H9 (cell line): ENCODE measurements around the gene FNDC3B. TPM values are rescaled to one million over a fixed set of nuclear protein-coding genes. Genes with fewer than 3 reads are reported as not detected.

Source experiments
- DNase-seq: peaks from one replicate; pipeline ENCODE4 v3.0.0-alpha.2; 2017
- H2AFZ ChIP-seq: one replicate; pipeline ENCODE4 v1.6.1; 2013; ENCODE audit warnings: mild to moderate bottlenecking, low read length, control low read depth, moderate library complexity
- H2AK5ac ChIP-seq: 2 replicates; pipeline ENCODE4 v1.6.1; 2013; ENCODE audit warnings: low read length, control low read depth, mixed read lengths; ENCODE audit not compliant: insufficient read length
- H2BK120ac ChIP-seq: one replicate; pipeline ENCODE4 v1.6.1; 2013; ENCODE audit warnings: low read depth, mild to moderate bottlenecking, low read length, control low read depth, inconsistent platforms; ENCODE audit not compliant: poor library complexity, severe bottlenecking
- H2BK12ac ChIP-seq: 2 replicates; pipeline ENCODE4 v1.6.1; 2013; ENCODE audit warnings: low read length, control low read depth, mixed read lengths, low read depth; ENCODE audit not compliant: insufficient read length
- H2BK15ac ChIP-seq: 2 replicates; pipeline ENCODE4 v1.6.1; 2013; ENCODE audit warnings: low read depth, low read length, control low read depth
- H2BK20ac ChIP-seq: one replicate; pipeline ENCODE4 v1.6.1; 2013; ENCODE audit warnings: low read depth, mild to moderate bottlenecking, low read length, control low read depth, inconsistent platforms; ENCODE audit not compliant: poor library complexity, severe bottlenecking
- H2BK5ac ChIP-seq: 2 replicates; pipeline ENCODE4 v1.6.1; 2013; ENCODE audit warnings: low read length, control low read depth, mixed read lengths; ENCODE audit not compliant: insufficient read length
- H3K14ac ChIP-seq: 2 replicates; pipeline ENCODE4 v1.6.1; 2013; ENCODE audit warnings: low read length, control low read depth; ENCODE audit not compliant: insufficient read depth
- H3K18ac ChIP-seq: 2 replicates; pipeline ENCODE4 v1.6.1; 2013; ENCODE audit warnings: low read depth, mild to moderate bottlenecking, mixed read lengths, low read length, control low read depth; ENCODE audit not compliant: insufficient read length
- H3K23ac ChIP-seq: 2 replicates; pipeline ENCODE4 v1.6.1; 2013; ENCODE audit warnings: low read length, control low read depth, mixed read lengths, low read depth; ENCODE audit not compliant: insufficient read length
- H3K23me2 ChIP-seq: 2 replicates; pipeline ENCODE4 v1.6.1; 2013; ENCODE audit warnings: low read depth, mild to moderate bottlenecking, mixed read lengths, low read length, control low read depth; ENCODE audit not compliant: insufficient read length, poor library complexity, severe bottlenecking
- H3K27ac ChIP-seq: 2 replicates; pipeline ENCODE4 v1.5.1; 2013; ENCODE audit warnings: low read length, control low read depth, mixed read lengths, low read depth; ENCODE audit not compliant: insufficient read length
- H3K27me3 ChIP-seq: 2 replicates; pipeline ENCODE4 v1.6.1; 2013; ENCODE audit warnings: low read length, control low read depth, inconsistent platforms; ENCODE audit not compliant: insufficient read depth
- H3K4ac ChIP-seq: 2 replicates; pipeline ENCODE4 v1.6.1; 2013; ENCODE audit warnings: low read depth, mild to moderate bottlenecking, control low read depth, inconsistent platforms, low read length, moderate library complexity
- H3K4me1 ChIP-seq: 2 replicates; pipeline ENCODE4 v1.6.1; 2013; ENCODE audit warnings: low read length, control low read depth, inconsistent platforms; ENCODE audit not compliant: insufficient read depth
- H3K4me2 ChIP-seq: 2 replicates; pipeline ENCODE4 v1.6.1; 2013; ENCODE audit warnings: low read length, control low read depth, mixed read lengths; ENCODE audit not compliant: insufficient read length, insufficient read depth
- H3K56ac ChIP-seq: 2 replicates; pipeline ENCODE4 v1.6.1; 2013; ENCODE audit warnings: low read depth, mild to moderate bottlenecking, mixed read lengths, low read length, control low read depth; ENCODE audit not compliant: insufficient read length
- H3K79me1 ChIP-seq: 2 replicates; pipeline ENCODE4 v1.6.1; 2013; ENCODE audit warnings: low read depth, mild to moderate bottlenecking, moderate library complexity, low read length, control low read depth, inconsistent platforms; ENCODE audit not compliant: insufficient read depth, poor library complexity, severe bottlenecking
- H3K79me2 ChIP-seq: 2 replicates; pipeline ENCODE4 v1.6.1; 2013; ENCODE audit warnings: low read length, control low read depth, inconsistent platforms; ENCODE audit not compliant: insufficient read depth
- H3K9ac ChIP-seq: 2 replicates; pipeline ENCODE4 v1.6.1; 2013; ENCODE audit warnings: low read length, control low read depth, mixed read lengths; ENCODE audit not compliant: insufficient read length; ENCODE audit errors: extremely low read depth
- H3K9me3 ChIP-seq: one replicate; pipeline ENCODE4 v1.6.1; 2013; ENCODE audit warnings: low read depth, low read length, inconsistent platforms; ENCODE audit not compliant: control insufficient read depth
- H3T11ph ChIP-seq: one replicate; pipeline ENCODE4 v1.6.1; 2013; ENCODE audit warnings: mild to moderate bottlenecking, low read length, control low read depth, inconsistent platforms
- H4K20me1 ChIP-seq: one replicate; pipeline ENCODE4 v1.6.1; 2013; ENCODE audit not compliant: control insufficient read depth, insufficient read length, insufficient read depth
- H4K5ac ChIP-seq: 2 replicates; pipeline ENCODE4 v1.6.1; 2013; ENCODE audit warnings: low read depth, mild to moderate bottlenecking, mixed read lengths, low read length, control low read depth; ENCODE audit not compliant: insufficient read length
- H4K8ac ChIP-seq: replicated peaks from 2 replicates; pipeline ENCODE4 v1.6.1; 2013; ENCODE audit warnings: low read length, control low read depth, mixed read lengths, low read depth; ENCODE audit not compliant: insufficient read length
- H4K91ac ChIP-seq: 2 replicates; pipeline ENCODE4 v1.6.1; 2013; ENCODE audit warnings: low read depth, mild to moderate bottlenecking, moderate library complexity, mixed read lengths, low read length, control low read depth; ENCODE audit not compliant: insufficient read length
- H3K27ac Mint-ChIP-seq, 3 experiments: 2 replicates in 2 of 3; 3 replicates in 1 of 3; pipeline ENCODE4 v1.8.0; 2020 to 2021; ENCODE audit warnings: mixed read lengths in 3 of 3, mild to moderate bottlenecking in 1 of 3, moderate library complexity in 1 of 3
- H3K27me3 Mint-ChIP-seq: 2 replicates; pipeline ENCODE4 v1.8.0; 2021; ENCODE audit warnings: low read depth, mild to moderate bottlenecking, moderate library complexity, mixed read lengths
- H3K36me3 Mint-ChIP-seq, 3 experiments: 2 replicates in 2 of 3; 3 replicates in 1 of 3; pipeline ENCODE4 v1.8.0; 2020 to 2021; ENCODE audit warnings: low read depth in 3 of 3, mixed read lengths in 3 of 3; ENCODE audit not compliant: insufficient read depth in 1 of 3
- H3K4me1 Mint-ChIP-seq, 2 experiments: 2 replicates each; pipeline ENCODE4 v1.8.0; 2020; ENCODE audit warnings: mixed read lengths in 2 of 2
- H3K4me3 Mint-ChIP-seq, 2 experiments: 2 replicates in 1 of 2; 3 replicates in 1 of 2; pipeline ENCODE4 v1.8.0; 2020 to 2021; ENCODE audit warnings: mild to moderate bottlenecking in 2 of 2, mixed read lengths in 2 of 2, moderate library complexity in 1 of 2
- H3K9me3 Mint-ChIP-seq, 2 experiments: 2 replicates in 1 of 2; 3 replicates in 1 of 2; pipeline ENCODE4 v1.8.0; 2020; ENCODE audit warnings: mild to moderate bottlenecking in 2 of 2, mixed read lengths in 2 of 2, moderate library complexity in 1 of 2
- WGBS: extraction: QIAGEN DNeasy Blood & Tissue Kit; methylation state at CpG from one replicate; pipeline ENCODE4 v1.1.7; 2013; ENCODE audit warnings: missing lambda C conversion rate, low lambda C conversion rate, mixed read lengths; ENCODE audit not compliant: insufficient read length; ENCODE audit errors: extremely low coverage; 5-methylcytosine and 5-hydroxymethylcytosine counted together
- total RNA-seq: library from RNA; stranded (reverse); gene quantifications from 2 replicates; pipeline ENCODE4 v1.2.1, GENCODE V29; 2021
- TF ChIP-seq, protein P1 (sequence below): fragments of 200-600 bp; sonication (generic); conservative IDR thresholded peaks from 3 replicates; pipeline ENCODE4 v1.8.0; 2021; ENCODE audit warnings: antibody characterized with exemption, mild to moderate bottlenecking

Gene FNDC3B
- total RNA-seq, 1 experiment from 2014 or later, result 43.8 TPM

DNA sequence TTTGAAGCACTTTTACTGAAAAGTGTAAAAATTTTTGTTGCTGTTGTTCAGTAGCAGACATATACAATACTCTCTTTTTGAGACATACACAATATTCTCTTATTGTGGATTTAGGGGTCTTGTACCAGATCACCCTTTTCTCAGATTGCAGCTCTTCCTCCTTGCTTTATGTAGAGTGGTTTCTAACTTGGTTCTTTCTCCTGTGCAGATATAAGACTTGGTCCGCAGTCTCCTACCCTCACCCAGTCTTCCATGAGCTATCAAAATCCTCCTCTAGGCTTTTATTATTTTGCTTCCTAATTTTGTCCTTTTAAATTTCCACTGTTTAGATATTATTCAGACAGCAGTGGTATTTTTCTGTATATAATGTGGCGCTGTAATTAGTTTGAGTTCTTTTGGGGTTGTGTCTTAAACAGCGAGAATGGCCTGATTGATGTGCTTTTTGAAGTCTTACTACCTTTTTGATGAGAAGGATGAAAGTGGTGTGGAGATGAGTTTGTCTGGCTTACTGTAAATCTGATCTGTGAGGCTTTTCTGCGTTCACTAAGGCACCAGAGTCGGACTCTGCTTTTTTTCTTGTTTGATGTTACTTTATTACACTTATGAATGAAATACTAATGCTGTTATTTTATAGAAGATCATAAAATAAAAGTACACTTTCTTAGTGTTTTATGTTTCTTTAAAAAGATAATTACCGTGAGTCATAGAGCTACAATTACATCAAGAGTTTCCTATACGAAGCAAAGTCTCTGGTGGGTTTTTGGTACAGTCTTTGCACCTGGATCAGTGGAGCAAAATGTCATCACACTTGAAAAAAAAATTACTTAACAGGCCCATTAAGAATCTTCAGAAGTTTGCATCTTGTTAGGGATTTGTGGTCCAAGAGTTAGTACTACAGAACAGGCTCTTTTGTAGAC lies 27.8 kb downstream of the FNDC3B start:
- H3K79me1 ChIP-seq, result peaks cover 7% of the 10 kb centered on the region
- no peak overlapping the region for H2BK15ac ChIP-seq
- H3K4ac ChIP-seq, result no peak overlapping the region
- H3K27me3 ChIP-seq, result no peaks in the 10 kb centered on the region
- no peak overlapping the region for H4K5ac ChIP-seq
- H3K18ac ChIP-seq, result no peak overlapping the region
- no peak overlapping the region for H3K56ac ChIP-seq
- H2BK12ac ChIP-seq, result no peak overlapping the region
- no peak overlapping the region for H3K27ac ChIP-seq
- no peak overlapping the region for H4K91ac ChIP-seq
- H2BK20ac ChIP-seq, result no peak overlapping the region
- no peaks in the 10 kb centered on the region; a peak in 1 of 5 replicates for H3K9me3 Mint-ChIP-seq
- H3K27me3 Mint-ChIP-seq, result no peaks in the 10 kb centered on the region
- H2AK5ac ChIP-seq, result no peak overlapping the region
- TF ChIP-seq, protein P1, sequence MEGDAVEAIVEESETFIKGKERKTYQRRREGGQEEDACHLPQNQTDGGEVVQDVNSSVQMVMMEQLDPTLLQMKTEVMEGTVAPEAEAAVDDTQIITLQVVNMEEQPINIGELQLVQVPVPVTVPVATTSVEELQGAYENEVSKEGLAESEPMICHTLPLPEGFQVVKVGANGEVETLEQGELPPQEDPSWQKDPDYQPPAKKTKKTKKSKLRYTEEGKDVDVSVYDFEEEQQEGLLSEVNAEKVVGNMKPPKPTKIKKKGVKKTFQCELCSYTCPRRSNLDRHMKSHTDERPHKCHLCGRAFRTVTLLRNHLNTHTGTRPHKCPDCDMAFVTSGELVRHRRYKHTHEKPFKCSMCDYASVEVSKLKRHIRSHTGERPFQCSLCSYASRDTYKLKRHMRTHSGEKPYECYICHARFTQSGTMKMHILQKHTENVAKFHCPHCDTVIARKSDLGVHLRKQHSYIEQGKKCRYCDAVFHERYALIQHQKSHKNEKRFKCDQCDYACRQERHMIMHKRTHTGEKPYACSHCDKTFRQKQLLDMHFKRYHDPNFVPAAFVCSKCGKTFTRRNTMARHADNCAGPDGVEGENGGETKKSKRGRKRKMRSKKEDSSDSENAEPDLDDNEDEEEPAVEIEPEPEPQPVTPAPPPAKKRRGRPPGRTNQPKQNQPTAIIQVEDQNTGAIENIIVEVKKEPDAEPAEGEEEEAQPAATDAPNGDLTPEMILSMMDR, result no peak
- no peak overlapping the region for H3K14ac ChIP-seq
- peaks cover 51 to 53% of the 10 kb centered on the region in 2 experiments for H3K4me1 Mint-ChIP-seq
- H2BK5ac ChIP-seq, result no peak overlapping the region
- peaks cover 9 to 14% (median 10%) of the 10 kb centered on the region in 3 experiments for H3K36me3 Mint-ChIP-seq
- no peak overlapping the region for H2AFZ ChIP-seq
- H3T11ph ChIP-seq, result no peak overlapping the region
- no peak overlapping the region for H3K23ac ChIP-seq
- H4K20me1 ChIP-seq, result peaks cover 2% of the 10 kb centered on the region
- WGBS, result no CpG with 5 or more reads among the region's 7 CpGs
- H2BK120ac ChIP-seq, result no peak overlapping the region
- no peaks in the 10 kb centered on the region for H3K9me3 ChIP-seq
- no peak overlapping the region for H3K4me3 Mint-ChIP-seq
- no peak overlapping the region for H3K9ac ChIP-seq
- no peak overlapping the region for H3K4me2 ChIP-seq
- H4K8ac ChIP-seq, result no peak overlapping the region
- no peak for DNase-seq
- peaks cover 21% of the 10 kb centered on the region; the same call in 1 of the 2 replicates for H3K79me2 ChIP-seq
- H3K23me2 ChIP-seq, result no peaks in the 10 kb centered on the region
- H3K4me1 ChIP-seq, result peaks cover 10% of the 10 kb centered on the region
- peak overlapping the region in 1 of 3 experiments; percentile 56; a peak in 1 of 7 replicates for H3K27ac Mint-ChIP-seq
